HEK293T (cell line): ENCODE results near the gene FGFR2.
"Not testable (repeated sequence)": the region's sequence is repeated elsewhere in the genome, so short reads cannot be mapped to it uniquely, and the experiment has no call there.

ENCODE experiments used
- CTCF ChIA-PET: fragments of 350-600 bp; formaldehyde crosslinking; extraction: SDS; loops from one replicate; lab custom pipeline; 2021; ENCODE audit warnings: antibody characterized with exemption, inconsistent platforms; lab: Yijun Ruan, JAX
- POLR2A ChIA-PET: fragments of 350-600 bp; formaldehyde crosslinking; extraction: SDS; loops from one replicate; lab custom pipeline; 2020; ENCODE audit warnings: antibody characterized with exemption, inconsistent platforms; lab: Yijun Ruan, JAX
- DNase-seq: peaks from one replicate; pipeline ENCODE4 v3.0.0; 2012; ENCODE audit warnings: mixed read lengths; ENCODE audit errors: extremely low spot score
- ARNT ChIP-seq: fragments of 450-650 bp; IDR thresholded peaks from 2 replicates; pipeline ENCODE4 v1.6.1; 2017; ENCODE audit warnings: mild to moderate bottlenecking
- BHLHE40 ChIP-seq: fragments of 450-650 bp; IDR thresholded peaks from 2 replicates; pipeline ENCODE4 v1.6.1; 2016; ENCODE audit warnings: mild to moderate bottlenecking, moderate library complexity, borderline replicate concordance
- CTBP1 ChIP-seq: fragments of 450-650 bp; IDR thresholded peaks from 2 replicates; pipeline ENCODE4 v1.6.1; 2016; ENCODE audit warnings: borderline replicate concordance
- ELF4 ChIP-seq: fragments of 450-650 bp; IDR thresholded peaks from 2 replicates; pipeline ENCODE4 v1.6.1; 2017; ENCODE audit warnings: antibody characterized with exemption
- FOXA1 ChIP-seq: fragments of 450-650 bp; IDR thresholded peaks from 2 replicates; pipeline ENCODE4 v1.6.1; 2016; ENCODE audit warnings: mild to moderate bottlenecking
- FOXK2 ChIP-seq: fragments of 450-650 bp; IDR thresholded peaks from 2 replicates; pipeline ENCODE4 v1.6.1; 2016; ENCODE audit warnings: mild to moderate bottlenecking
- FOXM1 ChIP-seq: fragments of 450-650 bp; IDR thresholded peaks from 2 replicates; pipeline ENCODE4 v1.6.1; 2017; ENCODE audit warnings: mild to moderate bottlenecking, borderline replicate concordance
- HDGF ChIP-seq: fragments of 450-650 bp; IDR thresholded peaks from 2 replicates; pipeline ENCODE4 v1.6.1; 2017; ENCODE audit warnings: antibody characterized with exemption, borderline replicate concordance
- L3MBTL2 ChIP-seq: fragments of 450-650 bp; conservative IDR thresholded peaks from 2 replicates; pipeline ENCODE4 v1.6.1; 2016; ENCODE audit warnings: mild to moderate bottlenecking
- LEF1 ChIP-seq: fragments of 450-650 bp; IDR thresholded peaks from 2 replicates; pipeline ENCODE4 v1.6.1; 2017; ENCODE audit warnings: mild to moderate bottlenecking, borderline replicate concordance
- NFRKB ChIP-seq: fragments of 450-650 bp; IDR thresholded peaks from 2 replicates; pipeline ENCODE4 v1.6.1; 2016; ENCODE audit warnings: mild to moderate bottlenecking, moderate library complexity
- SP1 ChIP-seq: fragments of 450-650 bp; IDR thresholded peaks from 2 replicates; pipeline ENCODE4 v1.6.1; 2017
- SUZ12 ChIP-seq: fragments of 450-650 bp; IDR thresholded peaks from 2 replicates; pipeline ENCODE4 v1.6.1; 2016; ENCODE audit warnings: mild to moderate bottlenecking
- TARDBP ChIP-seq: fragments of 450-650 bp; IDR thresholded peaks from 2 replicates; pipeline ENCODE4 v1.6.1; 2016
- ZNF384 ChIP-seq: fragments of 450-650 bp; IDR thresholded peaks from 2 replicates; pipeline ENCODE4 v1.6.1; 2016
- TF ChIP-seq, protein P1 (sequence below): fragments of 450-650 bp; IDR thresholded peaks from 2 replicates; pipeline ENCODE4 v1.6.1; 2016

Gene FGFR2

DNA sequence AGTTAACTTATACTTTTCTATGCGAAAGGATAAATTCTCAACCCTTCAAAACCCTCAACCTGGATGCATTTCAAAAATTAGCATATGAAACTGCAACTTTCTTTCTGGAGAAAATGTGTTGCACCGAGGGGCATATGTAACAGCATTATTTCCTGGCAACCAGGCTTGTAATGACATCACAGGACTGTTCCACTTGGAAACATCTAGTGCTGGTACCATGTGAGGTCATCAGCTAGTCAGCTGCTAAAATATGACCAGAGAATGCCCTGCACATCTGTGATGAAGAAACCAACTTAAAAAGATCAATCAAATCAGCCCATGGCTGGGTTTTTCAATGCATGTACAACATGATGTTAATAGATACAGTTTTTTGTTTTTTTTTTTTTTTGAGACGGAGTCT lies 40.0 kb downstream of the FGFR2 start:
- CTCF ChIA-PET = interaction anchor here (0.7 kb wide), 1 partner anchor 47 kb away, joined by 3 read pairs; no protein-coding TSS in a partner anchor
- no peak for DNase-seq
- TF ChIP-seq SP1 (no peak), SUZ12 (no peak), FOXA1 (no peak), FOXK2 (no peak), LEF1 (no peak), HDGF (no peak), ZNF384 (no peak), NFRKB (no peak), ELF4 (no peak), BHLHE40 (no peak), L3MBTL2 (no peak), TARDBP (no peak), ARNT (no peak), FOXM1 (no peak), CTBP1 (no peak)
- TF ChIP-seq, protein P1, sequence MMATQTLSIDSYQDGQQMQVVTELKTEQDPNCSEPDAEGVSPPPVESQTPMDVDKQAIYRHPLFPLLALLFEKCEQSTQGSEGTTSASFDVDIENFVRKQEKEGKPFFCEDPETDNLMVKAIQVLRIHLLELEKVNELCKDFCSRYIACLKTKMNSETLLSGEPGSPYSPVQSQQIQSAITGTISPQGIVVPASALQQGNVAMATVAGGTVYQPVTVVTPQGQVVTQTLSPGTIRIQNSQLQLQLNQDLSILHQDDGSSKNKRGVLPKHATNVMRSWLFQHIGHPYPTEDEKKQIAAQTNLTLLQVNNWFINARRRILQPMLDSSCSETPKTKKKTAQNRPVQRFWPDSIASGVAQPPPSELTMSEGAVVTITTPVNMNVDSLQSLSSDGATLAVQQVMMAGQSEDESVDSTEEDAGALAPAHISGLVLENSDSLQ = no peak
- POLR2A ChIA-PET = no interaction called here

DNA sequence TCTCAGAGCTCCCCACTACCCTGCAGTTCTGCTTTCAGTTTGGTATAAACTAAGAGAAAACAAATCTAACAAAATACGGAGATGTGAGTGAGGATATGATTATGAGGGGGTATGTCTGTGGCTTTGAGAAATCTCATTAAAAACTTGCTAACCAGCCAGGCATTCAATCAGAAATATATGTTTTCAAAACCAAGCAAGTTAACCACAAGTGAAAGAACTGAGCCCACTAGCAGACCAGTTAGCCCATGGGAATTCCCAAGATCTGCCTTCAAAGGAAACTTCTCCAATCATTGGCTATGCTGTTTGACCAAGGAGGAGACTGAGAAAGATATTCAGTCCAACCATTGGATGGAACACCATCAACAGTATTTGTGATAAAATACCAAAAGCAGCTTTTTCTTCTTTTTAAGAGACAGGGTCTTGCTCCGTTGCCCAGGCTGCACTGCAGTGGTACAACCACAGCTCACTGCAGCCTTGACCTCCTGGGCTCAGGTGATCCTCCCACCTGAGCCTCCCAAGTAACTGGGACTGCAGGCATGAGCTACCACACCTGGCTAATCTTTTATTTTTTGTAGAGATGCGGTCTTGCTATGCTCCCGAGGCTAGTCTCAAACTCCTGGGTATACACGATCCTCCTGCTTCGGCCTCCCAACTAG lies 41.2 kb downstream of the FGFR2 start:
- ChIA-PET CTCF (no interaction called here), POLR2A (no interaction called here)
- TF ChIP-seq TARDBP (no peak), L3MBTL2 (no peak), LEF1 (no peak), NFRKB (no peak), SUZ12 (no peak), ZNF384 (no peak), FOXK2 (no peak), BHLHE40 (no peak), ELF4 (no peak), ARNT (no peak), CTBP1 (no peak), SP1 (no peak), FOXA1 (no peak), FOXM1 (no peak), HDGF (no peak)
- TF ChIP-seq, protein P1 = no peak
- DNase-seq = no peak

DNA sequence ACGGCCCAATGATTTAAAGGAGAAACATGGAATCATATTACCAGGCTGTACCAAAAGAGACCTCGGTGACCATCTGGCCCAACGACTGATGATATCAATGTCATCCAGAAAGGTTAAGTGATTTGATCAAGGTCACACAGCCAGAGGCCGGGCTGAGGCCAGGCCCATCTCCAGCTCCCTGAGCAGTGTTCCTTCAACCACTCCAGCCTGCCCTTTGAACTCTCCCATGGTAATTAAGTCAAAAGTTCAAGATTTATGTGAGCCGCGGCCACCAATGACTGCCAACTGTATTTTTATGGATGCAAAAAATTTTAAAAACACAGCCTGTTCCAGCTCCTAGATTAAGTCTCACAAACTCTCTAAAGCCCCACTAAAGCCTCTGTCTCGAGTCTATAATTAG lies 41.8 kb downstream of the FGFR2 start:
- ChIA-PET POLR2A (no interaction called here), CTCF (no interaction called here)
- TF ChIP-seq ZNF384 = no peak
- no peak for TF ChIP-seq SP1
- TF ChIP-seq SUZ12 = no peak
- no peak for TF ChIP-seq L3MBTL2
- TF ChIP-seq FOXK2 = no peak
- TF ChIP-seq, protein P1 = no peak
- TF ChIP-seq LEF1 = no peak
- TF ChIP-seq HDGF = no peak
- TF ChIP-seq ELF4 = no peak
- TF ChIP-seq NFRKB = no peak
- no peak for TF ChIP-seq TARDBP
- no peak for TF ChIP-seq CTBP1
- no peak for TF ChIP-seq FOXA1
- TF ChIP-seq ARNT = no peak
- no peak for TF ChIP-seq BHLHE40
- TF ChIP-seq FOXM1 = no peak
- no peak for DNase-seq

DNA sequence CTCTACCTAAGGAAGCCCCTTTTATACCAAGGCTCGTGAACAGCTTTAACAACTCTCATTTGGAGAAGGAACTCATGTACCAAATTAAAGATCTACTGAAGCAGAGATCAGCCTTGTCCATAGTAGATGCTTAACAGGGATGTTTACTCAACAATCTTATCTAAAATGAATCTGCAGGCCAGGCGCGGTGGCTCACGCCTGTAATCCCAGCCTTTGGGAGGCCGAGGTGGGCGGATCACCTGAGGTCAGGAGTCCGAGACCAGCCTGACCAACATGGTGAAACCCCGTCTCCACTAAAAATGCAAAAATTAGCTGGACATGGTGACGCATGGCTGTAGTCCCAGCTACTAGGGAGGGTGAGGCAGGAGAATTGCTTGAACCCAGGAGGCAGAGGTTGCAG lies 43.3 kb downstream of the FGFR2 start:
- DNase-seq, POLR2A ChIA-PET: not testable (repeated sequence)
- CTCF ChIA-PET = interaction anchor here (0.7 kb wide), 1 partner anchor 458 kb away, joined by 3 read pairs; no protein-coding TSS in a partner anchor

DNA sequence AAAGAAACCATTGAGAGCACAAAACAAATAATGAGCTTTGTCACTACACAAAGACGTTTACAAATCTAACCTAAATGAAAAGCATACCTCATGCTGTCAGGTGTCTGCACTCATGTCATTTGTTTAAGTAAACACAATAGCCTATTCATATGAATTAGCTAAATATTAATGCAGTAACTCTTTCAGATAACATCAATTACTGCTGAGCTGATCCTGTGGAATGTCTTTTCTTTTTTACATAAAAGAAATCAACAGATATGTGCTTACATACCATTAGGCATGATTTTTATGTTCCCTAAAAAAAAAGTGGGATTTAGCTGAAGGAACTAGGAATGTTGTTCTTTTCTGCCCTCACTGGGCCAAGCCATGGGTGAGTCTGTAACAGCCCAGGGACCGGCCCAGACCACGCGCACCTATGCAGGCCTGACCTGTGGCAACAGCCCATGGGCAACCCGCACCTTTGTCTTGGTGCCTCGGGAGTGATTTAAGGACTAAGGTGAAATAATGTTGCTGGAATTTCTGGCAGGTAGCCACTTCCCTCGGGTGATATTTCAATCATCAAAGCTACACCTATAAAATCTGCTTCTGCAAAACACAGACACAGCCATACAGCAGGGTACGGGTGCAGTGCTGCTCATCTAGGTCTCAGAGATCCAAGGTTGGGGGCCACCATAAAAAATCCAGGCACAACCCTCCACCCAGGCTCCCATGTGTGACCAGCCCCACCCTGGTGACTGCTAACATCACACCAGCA lies 44.6 kb downstream of the FGFR2 start:
- no peak for TF ChIP-seq LEF1
- TF ChIP-seq SP1 = no peak
- no peak for TF ChIP-seq NFRKB
- TF ChIP-seq FOXM1 = no peak
- TF ChIP-seq CTBP1 = no peak
- TF ChIP-seq L3MBTL2 = no peak
- no peak for TF ChIP-seq ELF4
- no peak for TF ChIP-seq FOXK2
- TF ChIP-seq HDGF = no peak
- TF ChIP-seq ZNF384 = no peak
- TF ChIP-seq, protein P1 = no peak
- no peak for TF ChIP-seq BHLHE40
- TF ChIP-seq FOXA1 = no peak
- no peak for TF ChIP-seq ARNT
- TF ChIP-seq SUZ12 = no peak
- no peak for TF ChIP-seq TARDBP
- POLR2A ChIA-PET = interaction anchor here (0.6 kb wide), 1 partner anchor 84 kb away, joined by 3 read pairs; no protein-coding TSS in a partner anchor
- DNase-seq = no peak
- CTCF ChIA-PET = interaction anchor here (1.2 kb wide), 1 partner anchor 18 kb away, joined by 3 read pairs; no protein-coding TSS in a partner anchor
